NOMO-1 treated with dmso at 0.1 percent for 144 hours (cell line): ENCODE data around the gene ZNF549.
"Not testable (repeated sequence)": the region's sequence is repeated elsewhere in the genome, so short reads cannot be mapped to it uniquely, and the experiment has no call there.

Experiments used
- DNase-seq: peaks from one replicate; lab custom pipeline; 2025; ENCODE audit not compliant: unreplicated experiment; lab: John Stamatoyannopoulos, UW

ZNF549 gene

GRCh38 chr19:57527136-57527881, at the start of gene ZNF549:
ZNF549 (plus strand) TSS chr19:57527356; CDS start chr19:57527574, 218 bp downstream.
- DNase-seq = peak; percentile 43

- peak; percentile 56 for DNase-seq
Measured at GRCh38 chr19:57487477-57488298, 39.5 kb upstream of the ZNF549 start, which contains the start of gene ZNF419. ZNF419 (plus strand) TSS chr19:57487750; CDS start chr19:57487951, 201 bp downstream.

GRCh38 chr19:57488299-57488644, 38.9 kb upstream of the ZNF549 start:
- DNase-seq = not testable (repeated sequence)

- DNase-seq = not testable (repeated sequence)
Measured at GRCh38 chr19:57499332-57499679, 27.9 kb upstream of the ZNF549 start.

GRCh38 chr19:57499680-57500395, 27.3 kb upstream of the ZNF549 start, which contains the start of gene ZNF773:
ZNF773 (plus strand) TSS chr19:57499938; CDS start chr19:57500081, 143 bp downstream.
- peak; percentile 86 for DNase-seq

- DNase-seq = not testable (repeated sequence)
Measured at GRCh38 chr19:57500400-57500799, 26.8 kb upstream of the ZNF549 start.

GRCh38 chr19:57506163-57506562, 21.0 kb upstream of the ZNF549 start:
- DNase-seq = no peak

GRCh38 chr19:57511484-57511883, 15.7 kb upstream of the ZNF549 start:
- no peak for DNase-seq

GRCh38 chr19:57512845-57513244, 14.3 kb upstream of the ZNF549 start:
- DNase-seq = no peak

- no peak for DNase-seq
Measured at GRCh38 chr19:57515255-57515654, 11.9 kb upstream of the ZNF549 start.

GRCh38 chr19:57518021-57518420, 9.1 kb upstream of the ZNF549 start:
- not testable (repeated sequence) for DNase-seq

GRCh38 chr19:57537953-57538547, 10.9 kb downstream of the ZNF549 start:
- no peak for DNase-seq

- DNase-seq = no peak
Measured at GRCh38 chr19:57546513-57546912, 19.4 kb downstream of the ZNF549 start.

- no peak for DNase-seq
Measured at GRCh38 chr19:57552432-57552831, 25.3 kb downstream of the ZNF549 start.

GRCh38 chr19:57557659-57558058, 30.5 kb downstream of the ZNF549 start:
- no peak for DNase-seq

- DNase-seq = no peak
Measured at GRCh38 chr19:57558525-57558924, 31.4 kb downstream of the ZNF549 start.

- DNase-seq = no peak
Measured at GRCh38 chr19:57559008-57559403, 31.9 kb downstream of the ZNF549 start.

- DNase-seq = peak; percentile 80
Measured at GRCh38 chr19:57559404-57560025, 32.4 kb downstream of the ZNF549 start, which contains the start of gene ZNF550. ZNF550 (minus strand) TSS chr19:57559863; CDS start chr19:57559682, 181 bp downstream.

GRCh38 chr19:57560049-57560491, 32.9 kb downstream of the ZNF549 start:
- no peak for DNase-seq

- DNase-seq = no peak
Measured at GRCh38 chr19:57563547-57563946, 36.4 kb downstream of the ZNF549 start.
